ENCODE data around the gene TCF12.

- TF ChIP-seq CTCF (conservative IDR thresholded peaks at IDR 0.05; ENCODE audit: low read length) (no peak), EZH2phosphoT487 (IDR thresholded peaks at IDR 0.05; ENCODE audit: borderline replicate concordance) (no peak)
Observed at GRCh38 chr15:56982987-56983386, 64.5 kb downstream of the TCF12 start.
